NCI-H187 treated with DMSO at 0.1 percent for 48 hours (cell line): Measurements from ENCODE around the gene C2orf92.
"Not testable (repeated sequence)": the region's sequence is repeated elsewhere in the genome, so short reads cannot be mapped to it uniquely, and the experiment has no call there.

ENCODE experiments used
- DNase-seq: peaks from one replicate; lab custom pipeline; 2025; lab: John Stamatoyannopoulos, UW

Gene C2orf92

DNA sequence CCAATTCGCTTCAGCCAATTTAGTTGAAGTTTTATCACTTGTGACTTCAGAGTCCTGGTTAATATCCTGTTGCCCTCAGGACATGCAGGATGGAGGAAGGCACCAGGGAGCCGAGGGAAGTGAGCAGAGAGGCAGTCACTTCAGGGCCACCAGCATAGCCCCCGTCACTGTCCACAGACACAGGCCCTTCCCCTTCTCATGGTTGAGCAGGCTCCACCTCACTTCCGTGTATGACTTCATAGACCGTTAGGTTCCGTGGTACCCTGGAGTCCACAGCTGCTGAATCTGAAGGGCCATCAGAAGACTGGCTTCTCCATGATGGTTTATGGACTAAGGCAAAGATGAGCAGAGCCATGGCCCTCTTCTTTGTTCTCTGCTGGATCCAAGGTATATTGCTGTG is at the start of gene C2orf92:
Gene C2orf92, plus strand, starts transcription at position 266 of the 400 bp plus-strand sequence. Its CDS starts 76 bp downstream, at position 342.
- no peak for DNase-seq

DNA sequence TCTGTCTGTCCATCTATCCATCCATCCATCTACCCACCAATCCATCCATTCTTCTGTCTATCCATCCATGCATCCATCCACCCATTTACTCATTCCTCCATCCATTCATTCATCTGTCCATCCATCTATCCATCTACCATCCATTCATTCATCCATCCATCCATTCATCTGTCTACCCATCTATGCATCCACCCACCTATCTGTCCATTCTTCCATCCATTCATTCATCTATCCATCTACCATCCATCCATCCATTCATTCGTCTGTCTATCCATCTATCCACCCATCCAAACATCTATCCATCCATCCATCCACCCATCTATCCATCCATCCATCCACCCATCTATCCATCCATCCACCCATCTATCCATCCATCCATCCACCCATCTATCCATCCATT is 49.0 kb upstream of the C2orf92 start:
- DNase-seq: not testable (repeated sequence)

GRCh38 chr2:97622976-97623375 is 46.5 kb upstream of the C2orf92 start:
- DNase-seq: not testable (repeated sequence)

DNA sequence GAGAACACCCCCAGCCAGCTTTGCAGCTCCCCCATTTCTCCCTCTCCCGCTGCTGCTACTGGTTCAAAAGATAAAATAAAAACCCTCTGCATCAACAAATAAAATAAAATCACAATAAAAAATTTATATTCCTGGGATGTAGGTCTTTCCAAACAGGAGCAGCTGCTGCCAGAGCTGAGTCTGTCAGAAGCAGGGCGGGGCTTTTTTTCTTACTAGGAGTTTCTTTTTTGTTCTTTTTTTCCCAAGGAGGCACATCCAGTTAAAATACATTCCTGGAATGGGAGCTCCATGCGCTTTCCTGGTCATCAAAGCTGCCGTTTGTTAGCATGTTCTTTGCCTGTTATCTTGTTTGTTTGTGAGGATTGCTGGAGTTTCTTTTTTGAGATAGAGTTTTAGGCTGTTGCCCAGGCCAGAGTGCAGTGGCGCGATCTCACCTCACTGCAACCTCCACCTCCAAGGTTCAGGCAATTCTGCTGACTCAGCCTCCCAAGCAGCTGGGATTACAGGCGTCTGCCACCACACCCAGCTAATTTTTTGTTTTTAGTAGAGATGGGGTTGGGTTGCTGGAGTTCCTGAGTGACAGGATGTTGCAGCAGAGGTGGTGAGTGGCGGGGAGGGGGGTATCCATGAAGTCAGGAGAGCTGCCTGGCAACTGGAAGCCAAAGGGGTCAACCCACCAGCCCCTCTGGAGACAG is 44.0 kb upstream of the C2orf92 start:
- DNase-seq: not testable (repeated sequence)

DNA sequence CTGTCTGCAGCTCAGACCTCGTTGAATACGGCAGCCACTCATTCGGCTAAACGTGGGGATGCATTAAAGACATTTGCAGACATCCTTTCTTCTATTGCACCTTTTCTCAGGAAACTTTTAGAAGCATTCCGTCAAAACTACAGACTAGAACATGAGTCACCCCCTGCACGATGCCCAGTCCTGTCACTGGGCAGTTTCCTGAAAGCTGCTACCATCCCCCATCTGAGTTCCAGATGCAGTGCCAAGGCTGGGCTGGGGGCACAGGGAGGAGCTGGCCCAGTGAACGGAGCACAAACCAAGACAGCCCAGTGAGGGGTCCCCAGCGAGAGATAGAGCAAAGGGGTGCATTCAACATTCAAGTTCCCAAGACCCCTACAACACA is 43.5 kb upstream of the C2orf92 start:
- DNase-seq: not testable (repeated sequence)

DNA sequence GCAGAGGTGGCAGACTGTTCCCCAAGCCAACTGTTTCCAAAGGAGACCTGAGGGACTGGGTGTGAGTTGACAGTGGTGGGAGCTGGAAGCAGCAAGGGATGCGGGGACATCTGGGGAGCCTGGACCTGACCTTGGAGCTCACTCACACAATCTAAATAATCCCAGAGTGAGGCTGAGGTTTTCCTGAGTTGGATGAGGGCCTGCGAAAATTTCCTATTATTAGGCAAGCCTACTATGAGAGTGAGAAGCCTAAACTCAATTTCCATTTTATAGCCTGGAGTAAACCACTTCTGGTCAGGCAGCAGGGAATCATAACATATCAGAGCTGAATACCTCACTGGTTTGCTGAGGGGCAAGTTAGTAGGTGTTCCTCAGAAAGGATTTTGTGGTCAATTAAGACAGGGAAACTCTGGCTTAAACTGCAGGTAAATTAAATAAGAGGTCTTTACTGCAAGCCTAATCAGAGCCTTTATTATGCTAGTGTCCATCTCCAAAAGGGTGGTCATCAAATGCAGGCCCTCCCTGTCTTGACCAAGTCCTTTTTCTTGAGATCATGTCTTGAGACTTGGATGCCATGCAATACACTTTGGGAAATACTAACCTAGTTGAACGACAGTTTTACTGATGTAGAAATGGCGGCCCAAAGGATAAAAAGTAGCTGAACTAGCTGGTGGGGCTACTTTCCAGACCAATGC is 25.3 kb upstream of the C2orf92 start:
- DNase-seq: no peak

- no peak for DNase-seq
Measured at GRCh38 chr2:97645112-97645694, 24.3 kb upstream of the C2orf92 start.

- DNase-seq: peak; percentile 91
Measured at GRCh38 chr2:97645695-97646629, 23.6 kb upstream of the C2orf92 start, which contains the start of gene COX5B. COX5B (plus strand) TSS chr2:97646062; CDS start chr2:97646087, 25 bp downstream.

DNA sequence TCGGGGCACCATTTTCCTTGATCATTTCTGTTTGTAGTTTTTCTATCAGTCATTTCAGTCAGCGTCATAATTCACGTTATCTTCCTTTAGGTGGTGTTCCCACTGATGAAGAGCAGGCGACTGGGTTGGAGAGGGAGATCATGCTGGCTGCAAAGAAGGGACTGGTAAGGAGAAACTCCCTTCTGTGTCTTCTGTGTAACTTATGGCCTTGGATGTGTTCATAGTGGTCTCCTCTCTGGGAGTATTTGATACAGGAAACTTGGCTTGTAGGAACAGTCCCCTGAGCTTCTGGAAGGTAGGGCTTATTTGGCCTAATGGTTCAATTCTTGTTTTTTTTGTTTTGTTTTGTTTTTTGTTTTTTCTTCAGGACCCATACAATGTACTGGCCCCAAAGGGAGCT is 22.5 kb upstream of the C2orf92 start:
- DNase-seq: no peak

- DNase-seq: no peak
Measured at GRCh38 chr2:97651114-97651513, 18.4 kb upstream of the C2orf92 start.

GRCh38 chr2:97653473-97653872 is 16.0 kb upstream of the C2orf92 start:
- no peak for DNase-seq

DNA sequence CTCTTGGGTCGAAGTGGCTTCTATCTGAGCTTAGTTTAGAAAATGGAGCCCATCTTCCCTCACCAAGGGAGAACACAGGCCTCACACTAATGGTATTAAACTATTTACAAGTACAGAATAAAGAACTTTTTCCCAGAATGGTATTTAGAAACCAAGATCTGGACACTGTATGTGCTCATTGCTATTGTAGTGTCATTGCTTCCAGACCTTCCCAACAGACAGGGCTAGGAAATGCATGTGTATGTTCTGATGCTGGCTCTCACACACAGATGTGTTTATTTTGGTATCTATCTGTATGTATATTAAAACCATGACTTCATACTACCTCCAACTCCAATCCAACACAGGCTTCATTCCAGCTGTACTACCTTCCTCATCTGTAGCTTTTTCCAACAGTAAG is 15.6 kb upstream of the C2orf92 start:
- no peak for DNase-seq

GRCh38 chr2:97654309-97654708 is 15.2 kb upstream of the C2orf92 start:
- no peak for DNase-seq

GRCh38 chr2:97654791-97655190 is 14.7 kb upstream of the C2orf92 start:
- no peak for DNase-seq

GRCh38 chr2:97656129-97656755 is 13.3 kb upstream of the C2orf92 start:
- DNase-seq: no peak

DNA sequence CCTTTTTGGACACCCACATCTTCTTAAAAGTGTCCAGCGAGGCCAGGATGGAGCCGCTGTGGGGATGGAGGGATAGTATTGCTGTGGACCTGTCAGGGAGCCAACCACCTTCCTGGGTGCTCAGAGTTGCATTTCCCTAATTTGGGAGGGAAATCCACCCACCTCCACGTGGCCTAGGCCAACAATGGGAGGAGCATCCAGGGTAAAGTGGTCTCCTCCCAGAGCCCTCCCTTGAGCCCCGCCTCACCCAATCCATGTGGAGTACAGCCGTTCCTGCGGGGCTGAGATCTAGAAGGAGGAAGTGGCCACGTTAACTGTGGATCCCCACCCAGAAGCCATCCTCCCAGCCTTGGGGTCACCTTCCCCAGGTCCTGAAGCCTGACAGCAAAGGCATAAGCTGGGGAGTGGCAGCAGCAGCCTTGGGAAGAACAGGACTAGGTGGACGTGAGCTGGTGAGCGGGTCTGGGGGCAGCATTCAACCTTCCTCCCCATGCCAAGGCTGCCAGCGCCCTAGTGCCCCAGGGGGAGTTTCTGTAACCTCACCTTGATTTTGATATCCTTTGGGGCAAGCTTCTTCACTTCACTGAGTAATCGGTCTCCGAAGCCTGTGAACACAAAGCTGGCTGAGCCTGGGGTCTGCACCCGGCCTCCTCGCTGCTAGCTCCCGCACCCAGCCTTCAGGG is 12.5 kb upstream of the C2orf92 start:
- no peak for DNase-seq

- DNase-seq: no peak
Measured at GRCh38 chr2:97657986-97658690, 11.4 kb upstream of the C2orf92 start.

- no peak for DNase-seq
Measured at GRCh38 chr2:97658691-97659157, 10.8 kb upstream of the C2orf92 start.

DNA sequence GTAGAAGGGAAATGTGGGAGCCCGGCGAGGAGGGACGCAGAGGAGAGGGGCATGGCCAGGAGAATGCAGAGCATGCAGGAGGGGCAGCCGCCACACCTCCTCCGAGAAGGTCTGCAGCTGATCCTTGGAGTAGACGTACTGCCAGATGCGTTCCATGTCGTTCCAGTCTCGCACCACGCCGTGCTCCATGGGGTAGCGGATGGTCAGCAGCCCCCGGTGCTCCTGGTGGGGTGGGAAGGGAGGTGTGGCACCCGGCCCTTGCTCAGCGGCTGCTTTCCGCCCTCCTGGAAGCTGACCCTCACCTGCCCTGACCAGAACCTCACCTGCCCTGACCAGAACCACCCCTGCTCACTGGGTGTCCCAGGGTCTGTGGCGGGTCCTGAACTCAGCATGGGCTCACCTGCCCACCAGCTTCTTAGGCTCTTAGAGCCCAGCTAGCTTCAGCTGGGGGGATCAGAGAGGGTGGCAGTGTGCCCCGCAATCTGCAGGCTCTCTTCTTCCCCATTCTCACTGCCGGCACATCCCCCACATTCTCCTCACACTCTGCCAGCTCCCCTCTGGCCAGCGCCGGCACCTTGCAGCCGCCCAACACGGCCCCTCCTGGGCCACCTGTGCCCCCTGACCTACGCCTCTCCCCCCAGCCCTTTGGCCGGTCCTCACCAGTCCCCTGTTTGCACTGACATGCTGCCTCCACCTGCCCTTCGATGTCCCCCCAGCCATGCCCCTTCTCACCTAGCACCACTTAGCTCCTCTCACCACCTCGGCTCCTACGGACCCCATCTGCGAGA is 10.1 kb upstream of the C2orf92 start:
- no peak for DNase-seq
